Transverse colon (tissue), 4 donors: ENCODE data around the gene FMNL1. TPM values are rescaled to one million over a fixed set of nuclear protein-coding genes. Genes with fewer than 3 reads are reported as not detected.

ENCODE experiments used
- DNase-seq: peaks from one replicate; pipeline ENCODE4 v3.0.0-alpha.2; 2019
- H3K27ac ChIP-seq, 4 donors: fragments of 200-600 bp; sonication (generic); 2 replicates each; pipeline ENCODE4 v1.5.1; 2016 to 2018; ENCODE audit warnings: inconsistent platforms in 4 of 4
- H3K27me3 ChIP-seq: fragments of 200-600 bp; sonication (generic); 2 replicates; pipeline ENCODE4 v1.5.1; 2017; ENCODE audit warnings: inconsistent platforms
- H3K36me3 ChIP-seq, 4 donors: fragments of 200-600 bp; sonication (generic); 2 replicates each; pipeline ENCODE4 v1.5.1; 2017 to 2019; ENCODE audit warnings: inconsistent platforms in 4 of 4
- H3K4me1 ChIP-seq, 4 donors: fragments of 200-600 bp; sonication (generic); 2 replicates each; pipeline ENCODE4 v1.5.1; 2017 to 2020; ENCODE audit warnings: inconsistent platforms in 4 of 4
- H3K4me3 ChIP-seq, 4 donors: fragments of 200-600 bp; sonication (generic); 1 replicate in 1 of 4; 2 replicates in 3 of 4; pipeline versions ENCODE4 v1.5.1 to v1.6.1; 2017 to 2019; ENCODE audit warnings: inconsistent platforms in 4 of 4
- H3K9me3 ChIP-seq, 2 donors: fragments of 200-600 bp; sonication (generic); 2 replicates each; pipeline ENCODE4 v1.5.1; 2017 to 2019; ENCODE audit warnings: inconsistent platforms in 2 of 2
- EP300 ChIP-seq: sonication (generic); formaldehyde crosslinking; IDR thresholded peaks from one replicate; pipeline ENCODE4 v1.6.1; 2017; ENCODE audit warnings: antibody characterized with exemption, low read depth
- POLR2A ChIP-seq: fragments of 450-650 bp; IDR thresholded peaks from one replicate; pipeline ENCODE4 v1.6.1; 2016; ENCODE audit warnings: antibody characterized with exemption, mild to moderate bottlenecking, moderate library complexity
- POLR2AphosphoS5 ChIP-seq, 3 donors: sonication (generic); formaldehyde crosslinking; IDR thresholded peaks; one replicate each; pipeline ENCODE4 v1.6.1; 2016; ENCODE audit warnings: antibody characterized with exemption in 3 of 3
- WGBS, 2 donors: methylation state at CpG; one replicate each; pipeline ENCODE4 v1.1.5; 2018; ENCODE audit warnings: low coverage in 1 of 2; 5-methylcytosine and 5-hydroxymethylcytosine counted together
- in situ Hi-C, 4 donors: fragments of 200-750 bp; cut with MboI; loops; one replicate each; pipeline versions ENCODE4 v1.15.0 to v1.15.1; 2017; ENCODE audit warnings: low sequenced_read_pairs in 3 of 4, low pct_ligation_motif_present in 1 of 4, low pct_unique_long_range_greater_than_20kb in 1 of 4
- intact Hi-C: fragments of 100-400 bp; cut with DNase I; formaldehyde crosslinking; loops from one replicate; pipeline ENCODE4 v1.15.1; 2023; ENCODE audit warnings: low total_unique reads
- total RNA-seq, 4 donors: library from RNA; depleted of rRNA; stranded (reverse); fragments of >200 nt; gene quantifications; one replicate each; pipeline ENCODE4 v1.1.0, GENCODE V29; 2016
- TF ChIP-seq, protein P1 (sequence below), 5 experiments: fragments of 200-600 bp in 3 of 5; fragments of 450-650 bp in 2 of 5; sonication (generic) in 3 of 5; IDR thresholded peaks; 1 replicate in 2 of 5; 2 replicates in 3 of 5; pipeline ENCODE4 v1.5.1; 2016 to 2017; ENCODE audit warnings: antibody characterized with exemption in 5 of 5, inconsistent platforms in 3 of 5, mild to moderate bottlenecking in 2 of 5, moderate library complexity in 1 of 5

The FMNL1 gene
- total RNA-seq, 4 donors from 2014 or later = 1.2 to 17.5 (median 10.6) TPM

GRCh38 chr17:45220079-45220478 is 1.6 kb upstream of the FMNL1 start:
- TF ChIP-seq, protein P1, sequence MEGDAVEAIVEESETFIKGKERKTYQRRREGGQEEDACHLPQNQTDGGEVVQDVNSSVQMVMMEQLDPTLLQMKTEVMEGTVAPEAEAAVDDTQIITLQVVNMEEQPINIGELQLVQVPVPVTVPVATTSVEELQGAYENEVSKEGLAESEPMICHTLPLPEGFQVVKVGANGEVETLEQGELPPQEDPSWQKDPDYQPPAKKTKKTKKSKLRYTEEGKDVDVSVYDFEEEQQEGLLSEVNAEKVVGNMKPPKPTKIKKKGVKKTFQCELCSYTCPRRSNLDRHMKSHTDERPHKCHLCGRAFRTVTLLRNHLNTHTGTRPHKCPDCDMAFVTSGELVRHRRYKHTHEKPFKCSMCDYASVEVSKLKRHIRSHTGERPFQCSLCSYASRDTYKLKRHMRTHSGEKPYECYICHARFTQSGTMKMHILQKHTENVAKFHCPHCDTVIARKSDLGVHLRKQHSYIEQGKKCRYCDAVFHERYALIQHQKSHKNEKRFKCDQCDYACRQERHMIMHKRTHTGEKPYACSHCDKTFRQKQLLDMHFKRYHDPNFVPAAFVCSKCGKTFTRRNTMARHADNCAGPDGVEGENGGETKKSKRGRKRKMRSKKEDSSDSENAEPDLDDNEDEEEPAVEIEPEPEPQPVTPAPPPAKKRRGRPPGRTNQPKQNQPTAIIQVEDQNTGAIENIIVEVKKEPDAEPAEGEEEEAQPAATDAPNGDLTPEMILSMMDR (IDR thresholded peaks at IDR 0.05) = no peak
- TF ChIP-seq POLR2A = no peak
- no peak for TF ChIP-seq POLR2AphosphoS5 (IDR thresholded peaks at IDR 0.05)
- TF ChIP-seq EP300 = no peak
- Histone ChIP-seq H3K36me3 (no peaks in the 10 kb centered on the region), H3K27ac (no peak overlapping the region), H3K4me1 (peaks cover 0 to 13% (median 6%) of the 10 kb centered on the region in 4 donors), H3K9me3 (no peaks in the 10 kb centered on the region), H3K4me3 (no peak overlapping the region), H3K27me3 (peaks cover 29% of the 10 kb centered on the region)
- intact Hi-C loops (loop anchor here (2.0 kb wide), 2 partner anchors 29 to 165 kb away; no protein-coding TSS in a partner anchor), in situ Hi-C loops (no loop called here)
- no peak for DNase-seq
- 67 to 83% methylated on average over 1 to 3 of the region's 3 CpGs for WGBS, 2 donors

DNA sequence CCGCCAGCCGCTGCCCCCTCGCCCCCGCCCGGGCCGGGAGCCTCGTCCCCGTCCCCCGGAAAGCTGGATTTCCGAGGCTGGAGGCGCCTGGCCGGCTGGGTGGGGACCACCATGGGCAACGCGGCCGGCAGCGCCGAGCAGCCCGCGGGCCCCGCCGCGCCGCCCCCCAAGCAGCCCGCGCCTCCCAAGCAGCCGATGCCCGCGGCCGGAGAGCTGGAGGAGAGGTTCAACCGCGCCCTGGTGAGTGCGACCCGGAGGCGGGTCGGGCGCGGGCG is 266 bp downstream of the FMNL1 start:
- Histone ChIP-seq H3K36me3 (no peaks in the 10 kb centered on the region), H3K9me3 (no peaks in the 10 kb centered on the region), H3K27ac (peak overlapping the region; percentile 76 to 84 (median 83)), H3K4me3 (peak overlapping the region; percentile 14 to 55 (median 45)), H3K4me1 (peaks cover 0 to 23% (median 10%) of the 10 kb centered on the region in 4 donors), H3K27me3 (peaks cover 29% of the 10 kb centered on the region)
- TF ChIP-seq EP300 = no peak
- TF ChIP-seq, protein P1 (IDR thresholded peaks at IDR 0.05) = no peak
- DNase-seq = no peak
- intact Hi-C loops (no loop called here), in situ Hi-C loops (no loop called here)
- WGBS, 2 donors = 0% methylated on average over 10 of the region's 38 CpGs; no CpG with 5 or more reads in 1 of the 2 donors

- TF ChIP-seq POLR2AphosphoS5 (IDR thresholded peaks at IDR 0.05) (no peak), POLR2A (no peak), EP300 (no peak)
- TF ChIP-seq, protein P1 (IDR thresholded peaks at IDR 0.05) = no peak
- H3K4me3 ChIP-seq = peak overlapping the region; percentile 14 to 55 (median 45)
- in situ Hi-C loops (no loop called here), intact Hi-C loops (no loop called here)
- no peaks in the 10 kb centered on the region for H3K36me3 ChIP-seq
- DNase-seq = no peak
- peak overlapping the region; percentile 76 to 84 (median 83) for H3K27ac ChIP-seq
- WGBS, 2 donors = 17 to 50% methylated on average over 2 to 33 of the region's 33 CpGs
- H3K9me3 ChIP-seq = no peaks in the 10 kb centered on the region
- H3K4me1 ChIP-seq = peaks cover 0 to 28% (median 14%) of the 10 kb centered on the region in 4 donors
- H3K27me3 ChIP-seq = peaks cover 29% of the 10 kb centered on the region
Measured at GRCh38 chr17:45222289-45222995, 757 bp downstream of the FMNL1 start.

DNA sequence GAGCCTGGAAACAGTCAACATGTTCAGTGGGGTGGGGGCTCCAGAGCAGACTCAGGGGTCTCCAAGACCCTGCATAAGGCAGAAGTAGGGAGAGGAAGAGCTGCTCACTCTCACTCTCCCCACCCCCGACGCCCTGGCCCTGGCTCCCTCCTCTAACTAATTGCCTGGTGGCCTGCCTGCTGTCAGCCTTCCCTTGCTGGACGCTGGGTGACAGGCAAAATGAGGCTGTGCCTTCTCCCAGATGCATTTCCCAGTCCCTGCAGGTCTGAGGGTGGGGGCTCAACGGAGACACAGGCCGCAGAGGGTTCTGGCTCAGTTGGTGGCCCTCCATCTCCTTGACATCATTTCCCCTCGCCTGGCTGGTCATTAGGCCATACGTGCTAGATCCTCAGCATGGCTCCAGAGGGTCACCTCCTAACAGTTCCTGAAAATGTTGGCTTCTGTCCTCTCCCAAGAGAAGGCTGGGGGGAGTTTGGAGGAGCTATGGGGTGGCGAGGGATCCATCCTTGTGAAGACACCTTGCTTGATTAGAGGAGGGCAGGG is 1.4 kb downstream of the FMNL1 start:
- intact Hi-C loops (no loop called here), in situ Hi-C loops (no loop called here)
- H3K27ac ChIP-seq = peak overlapping the region; percentile 76 to 84 (median 83)
- H3K4me3 ChIP-seq = peak overlapping the region in 3 of 4 donors; percentile 36 to 55 (median 54)
- 82% methylated on average over 6 of the region's 8 CpGs; no CpG with 5 or more reads in 1 of the 2 donors for WGBS, 2 donors
- no peaks in the 10 kb centered on the region for H3K9me3 ChIP-seq
- H3K27me3 ChIP-seq = peaks cover 29% of the 10 kb centered on the region
- H3K4me1 ChIP-seq = peaks cover 1 to 35% (median 21%) of the 10 kb centered on the region in 4 donors
- no peak for DNase-seq
- no peaks in the 10 kb centered on the region for H3K36me3 ChIP-seq
- TF ChIP-seq POLR2A (no peak), POLR2AphosphoS5 (IDR thresholded peaks at IDR 0.05) (no peak), EP300 (no peak)
- TF ChIP-seq, protein P1 (IDR thresholded peaks at IDR 0.05) = no peak
